Germinal center (tissue), 1 donor: ENCODE measurements around the gene INVS.
"Not testable (repeated sequence)": the region's sequence is repeated elsewhere in the genome, so short reads cannot be mapped to it uniquely, and the experiment has no call there.

ENCODE experiments used
- DNase-seq: peaks from one replicate; pipeline ENCODE4 v3.0.0; 2012; ENCODE audit warnings: mixed read lengths, low spot score

INVS gene

GRCh38 chr9:100204796-100205195 lies 105.8 kb downstream of the INVS start:
- no peak for DNase-seq

GRCh38 chr9:100206899-100207298 lies 107.9 kb downstream of the INVS start:
- DNase-seq: no peak

- no peak for DNase-seq
These were observed 109.6 kb downstream of the INVS start for GRCh38 chr9:100208673-100209072.

GRCh38 chr9:100211476-100211875 lies 112.4 kb downstream of the INVS start:
- DNase-seq: no peak

GRCh38 chr9:100213730-100214477 lies 114.9 kb downstream of the INVS start:
- no peak for DNase-seq

GRCh38 chr9:100216178-100216787 lies 117.2 kb downstream of the INVS start:
- peak; percentile 47 for DNase-seq

- no peak for DNase-seq
These were observed 118.5 kb downstream of the INVS start for GRCh38 chr9:100217536-100217935.

GRCh38 chr9:100219347-100219746 lies 120.3 kb downstream of the INVS start:
- DNase-seq: no peak

GRCh38 chr9:100220936-100221335 lies 121.9 kb downstream of the INVS start:
- no peak for DNase-seq

GRCh38 chr9:100221538-100221937 lies 122.5 kb downstream of the INVS start:
- DNase-seq: no peak

GRCh38 chr9:100222674-100223073 lies 123.6 kb downstream of the INVS start:
- no peak for DNase-seq

- no peak for DNase-seq
These were observed 128.6 kb downstream of the INVS start for GRCh38 chr9:100227636-100228035.

- no peak for DNase-seq
These were observed 129.4 kb downstream of the INVS start for GRCh38 chr9:100228352-100228869.

- no peak for DNase-seq
These were observed 130.1 kb downstream of the INVS start for GRCh38 chr9:100229136-100229535.

- DNase-seq: no peak
These were observed 130.5 kb downstream of the INVS start for GRCh38 chr9:100229561-100229960.

GRCh38 chr9:100236986-100237385 lies 137.9 kb downstream of the INVS start:
- DNase-seq: not testable (repeated sequence)

- DNase-seq: no peak
These were observed 141.5 kb downstream of the INVS start for GRCh38 chr9:100240512-100240911.

GRCh38 chr9:100267211-100267610 lies 168.2 kb downstream of the INVS start:
- no peak for DNase-seq

- DNase-seq: no peak
These were observed 169.2 kb downstream of the INVS start for GRCh38 chr9:100268271-100268670.

- DNase-seq: no peak
These were observed 170.6 kb downstream of the INVS start for GRCh38 chr9:100269656-100270055.

- DNase-seq: no peak
These were observed 178.3 kb downstream of the INVS start for GRCh38 chr9:100277166-100277979.

GRCh38 chr9:100281066-100281465 lies 182.0 kb downstream of the INVS start:
- no peak for DNase-seq
